Thymus (tissue), 11 donors: ENCODE data around the gene LSM12. TPM values are rescaled to one million over a fixed set of nuclear protein-coding genes. Genes with fewer than 3 reads are reported as not detected.

ENCODE experiments used
- DNase-seq, 9 donors: peaks; one replicate each; pipeline ENCODE4 v3.0.0-alpha.2; 2013; ENCODE audit warnings: low spot score in 9 of 9, low read depth in 6 of 9, missing footprints in 1 of 9
- H3K27ac ChIP-seq, 2 donors: one replicate each; pipeline ENCODE4 v1.5.1; 2013; ENCODE audit warnings: control low read depth in 1 of 2, low read depth in 1 of 2, low read length in 1 of 2, mild to moderate bottlenecking in 1 of 2, moderate library complexity in 1 of 2
- H3K27me3 ChIP-seq, 2 donors: one replicate each; pipeline ENCODE4 v1.5.1; 2013; ENCODE audit warnings: low read length in 1 of 2; ENCODE audit not compliant: control insufficient read depth in 2 of 2, insufficient read depth in 1 of 2
- H3K36me3 ChIP-seq, 2 donors: one replicate each; pipeline ENCODE4 v1.5.1; 2013; ENCODE audit warnings: low read length in 1 of 2, mild to moderate bottlenecking in 1 of 2, moderate library complexity in 1 of 2; ENCODE audit not compliant: control insufficient read depth in 2 of 2, insufficient read depth in 2 of 2
- H3K4me1 ChIP-seq, 2 donors: one replicate each; pipeline ENCODE4 v1.5.1; 2013; ENCODE audit warnings: low read length in 2 of 2; ENCODE audit not compliant: control insufficient read depth in 2 of 2, insufficient read depth in 2 of 2
- H3K4me3 ChIP-seq, 2 donors: one replicate each; pipeline ENCODE4 v1.5.1; 2013; ENCODE audit warnings: low read length in 2 of 2, control low read depth in 1 of 2, mild to moderate bottlenecking in 1 of 2
- H3K9me3 ChIP-seq, 2 donors: one replicate each; pipeline ENCODE4 v1.5.1; 2013; ENCODE audit warnings: low read length in 1 of 2, mild to moderate bottlenecking in 1 of 2; ENCODE audit not compliant: control insufficient read depth in 2 of 2, insufficient read depth in 1 of 2
- WGBS: extraction: QIAGEN DNeasy Blood & Tissue Kit; methylation state at CpG from one replicate; pipeline ENCODE4 v1.1.7; 2013; 5-methylcytosine and 5-hydroxymethylcytosine counted together
- polyA plus RNA-seq: library from polyadenylated mRNA; stranded (reverse); fragments of 200-250 nt; gene quantifications from one replicate; pipeline ENCODE4 v1.2.3, GENCODE V29; 2013
- total RNA-seq: library from RNA; stranded (reverse); fragments of 120-200 nt; gene quantifications from one replicate; pipeline ENCODE4 v1.2.4, GENCODE V29; 2013
- donor health status: healthy.

Gene LSM12
- total and polyA plus RNA-seq, 2 donors = 24.2 to 31.3 TPM

DNA sequence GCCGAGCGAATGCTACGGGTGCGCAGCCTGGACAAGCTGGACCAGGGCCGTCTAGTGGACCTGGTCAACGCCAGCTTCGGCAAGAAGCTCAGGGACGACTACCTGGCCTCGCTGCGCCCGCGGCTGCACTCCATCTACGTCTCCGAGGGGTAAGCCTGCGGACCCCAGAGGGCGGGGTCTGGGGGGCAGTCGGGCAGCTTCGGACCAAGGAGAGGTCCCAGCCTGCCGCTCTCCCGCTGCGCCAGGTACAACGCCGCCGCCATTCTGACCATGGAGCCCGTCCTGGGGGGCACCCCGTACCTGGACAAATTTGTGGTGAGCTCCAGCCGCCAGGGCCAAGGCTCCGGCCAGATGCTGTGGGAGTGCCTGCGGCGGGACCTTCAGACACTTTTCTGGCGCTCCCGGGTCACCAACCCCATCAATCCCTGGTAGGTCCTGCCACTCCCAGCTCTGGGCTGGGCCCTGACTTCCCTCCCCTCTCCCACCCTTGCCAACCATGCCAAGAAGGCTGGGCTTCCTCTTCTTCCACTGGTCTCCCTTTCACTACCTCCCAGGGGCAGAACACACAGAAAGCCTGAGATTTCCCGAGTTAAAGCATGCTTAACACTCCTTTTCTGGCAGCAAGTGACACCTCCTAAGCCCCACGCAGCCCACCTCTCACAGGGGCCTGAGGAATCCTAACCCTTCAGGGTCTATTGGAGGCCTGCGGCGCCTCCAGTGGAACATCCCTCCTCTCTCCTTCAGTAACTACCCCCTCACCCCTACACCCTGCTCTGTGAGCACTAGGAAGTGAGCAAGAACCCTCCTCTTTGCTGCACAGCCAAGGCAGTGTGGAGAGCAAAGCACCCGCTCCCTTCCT, 58.9 kb downstream of the LSM12 start:
- H3K4me3 ChIP-seq = peak overlapping the region; percentile 38 to 45
- 7% methylated on average over 37 of the region's 37 CpGs for WGBS
- no peak for DNase-seq
- peaks cover 0 to 5% of the 10 kb centered on the region in 2 donors for H3K9me3 ChIP-seq
- peaks cover 4 to 17% of the 10 kb centered on the region in 2 donors for H3K36me3 ChIP-seq
- H3K4me1 ChIP-seq = peaks cover 18 to 39% of the 10 kb centered on the region in 2 donors
- peaks cover 43 to 61% of the 10 kb centered on the region in 2 donors for H3K27me3 ChIP-seq
- no peak overlapping the region for H3K27ac ChIP-seq

DNA sequence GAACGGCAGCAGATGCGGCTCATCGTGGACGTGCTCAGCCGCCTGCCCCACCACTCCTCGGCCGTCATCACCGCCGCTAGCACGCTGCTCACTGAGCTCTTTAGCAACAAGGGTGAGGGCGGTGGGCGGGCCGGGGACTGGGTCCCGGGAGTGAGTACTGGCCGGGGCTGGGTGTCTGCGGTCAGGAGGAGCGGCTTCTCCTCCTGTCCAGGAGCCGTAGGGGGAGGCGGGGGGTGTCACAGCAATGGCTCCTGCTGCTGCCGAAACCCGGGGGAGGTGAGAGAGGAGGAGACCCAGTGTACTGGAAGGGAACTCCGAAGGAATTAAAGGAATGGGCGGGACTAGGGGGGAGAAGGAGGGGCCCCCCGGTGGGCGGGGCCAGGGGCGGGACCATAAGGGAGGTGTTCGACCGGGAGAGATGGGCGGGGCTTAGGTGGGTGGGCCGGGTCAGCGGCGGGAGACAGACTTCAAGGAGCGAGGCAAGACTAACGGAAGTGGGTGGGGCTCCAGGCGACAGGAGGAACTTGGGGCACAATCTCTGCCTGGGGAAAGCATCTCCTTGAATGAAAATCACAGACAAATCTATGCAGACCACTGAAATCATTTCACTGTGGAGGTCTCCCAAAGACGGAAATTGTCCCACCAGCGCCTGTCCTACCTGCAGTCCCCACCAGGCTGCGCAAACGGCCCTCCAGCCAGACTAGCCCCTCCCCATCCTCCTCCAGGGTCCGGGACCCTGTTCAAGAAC, 59.7 kb downstream of the LSM12 start:
- H3K4me1 ChIP-seq = peaks cover 18 to 39% of the 10 kb centered on the region in 2 donors
- peaks cover 4 to 13% of the 10 kb centered on the region in 2 donors for H3K36me3 ChIP-seq
- under 1% methylated on average over 40 of the region's 40 CpGs for WGBS
- peak overlapping the region in 1 of 2 donors; percentile 43 for H3K27ac ChIP-seq
- peaks cover 50 to 69% of the 10 kb centered on the region in 2 donors for H3K27me3 ChIP-seq
- H3K9me3 ChIP-seq = peaks cover 0 to 5% of the 10 kb centered on the region in 2 donors
- DNase-seq = peak; percentile 62 to 92 (median 84)
- H3K4me3 ChIP-seq = peak overlapping the region; percentile 38 to 45

DNA sequence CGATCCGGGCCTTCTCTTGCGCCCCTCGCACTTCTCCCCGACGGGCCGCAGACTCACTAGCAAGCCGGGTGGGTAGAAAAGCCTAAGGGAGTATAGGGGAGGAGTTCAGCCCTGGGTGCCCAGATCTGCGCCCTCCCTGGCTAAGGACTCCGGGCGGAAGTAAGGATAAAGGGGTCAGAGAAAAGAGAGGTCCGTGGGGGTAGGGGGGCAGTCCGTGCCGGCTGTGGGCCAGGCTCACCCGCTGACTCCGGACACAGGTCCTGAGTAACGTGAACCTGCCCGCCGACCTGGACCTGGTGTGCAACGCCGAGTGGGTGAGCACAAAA, 60.2 kb downstream of the LSM12 start:
- Histone ChIP-seq H3K4me1 (peaks cover 18 to 39% of the 10 kb centered on the region in 2 donors), H3K9me3 (peaks cover 0 to 5% of the 10 kb centered on the region in 2 donors), H3K36me3 (peaks cover 1 to 9% of the 10 kb centered on the region in 2 donors), H3K27me3 (peaks cover 50 to 75% of the 10 kb centered on the region in 2 donors), H3K4me3 (peak overlapping the region; percentile 27 to 45), H3K27ac (peak overlapping the region in 1 of 2 donors; percentile 43)
- DNase-seq = no peak
- 3% methylated on average over 21 of the region's 21 CpGs for WGBS

DNA sequence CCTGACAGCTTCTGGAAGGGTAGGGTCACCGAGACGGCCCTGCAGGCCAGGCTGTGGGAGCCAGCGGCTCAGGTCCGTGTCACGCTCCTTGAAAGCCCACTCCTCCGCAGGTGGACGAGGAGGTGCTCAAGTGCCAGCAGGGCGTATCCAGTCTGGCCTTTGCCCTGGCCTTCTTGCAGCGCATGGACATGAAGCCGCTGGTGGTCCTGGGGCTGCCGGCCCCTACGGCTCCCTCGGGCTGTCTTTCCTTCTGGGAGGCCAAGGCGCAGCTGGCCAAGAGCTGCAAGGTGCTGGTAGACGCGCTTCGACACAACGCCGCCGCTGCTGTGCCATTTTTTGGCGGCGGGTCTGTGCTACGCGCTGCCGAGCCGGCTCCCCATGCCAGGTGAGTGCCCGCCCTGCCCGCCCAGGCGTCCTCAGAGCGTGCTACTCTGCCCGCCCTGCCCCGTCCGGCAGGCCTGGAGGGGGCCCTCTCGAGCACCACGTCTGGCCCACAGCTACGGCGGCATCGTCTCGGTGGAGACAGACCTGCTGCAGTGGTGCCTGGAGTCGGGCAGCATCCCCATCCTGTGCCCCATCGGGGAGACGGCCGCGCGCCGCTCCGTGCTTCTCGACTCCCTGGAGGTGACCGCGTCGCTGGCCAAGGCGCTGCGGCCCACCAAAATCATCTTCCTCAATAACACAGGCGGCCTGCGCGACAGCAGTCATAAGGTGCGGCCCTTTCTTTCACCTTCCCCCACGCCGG, 60.8 kb downstream of the LSM12 start:
- Histone ChIP-seq H3K27ac (no peak overlapping the region), H3K27me3 (peaks cover 50 to 80% of the 10 kb centered on the region in 2 donors), H3K9me3 (peaks cover 0 to 5% of the 10 kb centered on the region in 2 donors), H3K36me3 (peaks cover 0 to 5% of the 10 kb centered on the region in 2 donors), H3K4me1 (peaks cover 18 to 39% of the 10 kb centered on the region in 2 donors), H3K4me3 (peak overlapping the region in 1 of 2 donors; percentile 45)
- no peak for DNase-seq
- 5% methylated on average over 59 of the region's 59 CpGs for WGBS

DNA sequence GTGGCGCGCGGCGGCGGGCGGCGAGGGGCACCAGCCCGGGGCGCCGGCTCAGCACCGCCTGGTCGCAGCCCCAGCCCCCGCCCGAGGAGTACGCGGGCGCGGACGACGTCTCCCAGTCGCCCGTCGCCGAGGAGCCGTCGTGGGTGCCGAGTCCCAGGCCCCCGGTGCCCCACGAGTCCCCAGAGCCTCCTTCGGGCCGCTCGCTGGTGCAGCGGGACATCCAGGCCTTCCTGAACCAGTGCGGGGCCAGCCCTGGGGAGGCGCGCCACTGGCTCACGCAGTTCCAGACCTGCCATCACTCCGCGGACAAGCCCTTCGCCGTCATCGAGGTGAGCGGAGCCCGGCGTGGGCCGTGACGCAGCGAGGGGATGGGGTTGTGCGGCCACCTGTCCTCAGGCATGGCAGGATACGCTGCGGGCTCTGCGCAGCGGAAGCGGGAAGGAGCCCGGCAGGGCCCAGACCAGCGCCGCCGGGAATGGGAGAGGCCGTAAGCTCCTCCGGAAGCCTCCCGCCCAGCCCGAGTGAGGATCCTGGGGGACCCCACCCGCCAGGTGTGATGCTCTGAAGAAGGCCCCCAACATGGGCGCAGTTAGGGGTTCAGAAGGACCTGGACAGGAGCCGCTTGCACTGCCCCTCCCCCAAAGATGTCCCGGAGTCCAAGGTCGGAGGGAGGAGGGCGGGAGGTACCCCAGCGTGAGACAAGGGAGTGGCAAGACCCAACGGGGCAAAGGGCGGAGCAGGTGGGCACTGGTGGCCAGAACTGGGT, 61.5 kb downstream of the LSM12 start:
- Histone ChIP-seq H3K36me3 (no peaks in the 10 kb centered on the region), H3K9me3 (peaks cover 0 to 5% of the 10 kb centered on the region in 2 donors), H3K4me3 (peak overlapping the region in 1 of 2 donors; percentile 20), H3K27ac (no peak overlapping the region), H3K27me3 (peaks cover 50 to 87% of the 10 kb centered on the region in 2 donors), H3K4me1 (peaks cover 18 to 39% of the 10 kb centered on the region in 2 donors)
- WGBS = 4% methylated on average over 71 of the region's 71 CpGs
- no peak for DNase-seq

DNA sequence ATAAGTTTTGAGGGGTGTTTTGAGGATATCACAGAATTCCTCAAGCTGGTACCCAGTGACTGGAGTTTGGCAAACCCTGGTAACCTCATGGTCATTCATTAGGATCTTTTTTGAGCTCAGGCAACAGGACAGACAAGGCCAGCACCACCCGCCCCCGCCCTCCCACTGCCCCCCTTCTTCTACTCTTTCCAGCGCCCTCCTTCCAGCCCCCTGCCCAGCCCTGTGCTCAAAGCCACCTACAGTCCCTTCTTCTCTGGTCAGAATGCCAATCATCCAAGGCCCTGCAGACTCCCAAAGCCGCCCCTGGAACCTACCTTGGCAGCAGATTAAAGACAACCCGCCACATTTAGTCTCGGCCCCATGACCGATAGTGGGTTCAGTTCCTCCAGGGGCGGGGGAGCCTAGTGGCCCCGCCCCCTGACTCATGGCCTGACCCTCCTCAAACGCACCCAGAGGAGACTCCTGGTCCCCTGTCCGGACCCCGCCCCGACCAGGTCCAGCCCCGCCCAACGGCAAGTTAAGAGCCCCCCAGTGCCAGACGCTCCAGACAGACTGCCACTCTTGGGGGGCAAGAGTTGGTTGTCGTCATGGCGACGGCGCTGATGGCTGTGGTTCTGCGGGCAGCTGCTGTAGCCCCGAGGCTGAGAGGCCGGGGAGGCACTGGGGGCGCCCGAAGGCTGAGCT, 62.3 kb downstream of the LSM12 start, which contains the start of gene NAGS:
Gene NAGS (plus strand): TSS at position 546 of the 684 bp plus-strand sequence. CDS start 42 bp downstream, at position 588.
- peaks cover 0 to 5% of the 10 kb centered on the region in 2 donors for H3K9me3 ChIP-seq
- no peaks in the 10 kb centered on the region for H3K36me3 ChIP-seq
- H3K27me3 ChIP-seq = peaks cover 50 to 92% of the 10 kb centered on the region in 2 donors
- H3K4me3 ChIP-seq = peak within 1 kb of the TSS in 1 of 2 donors; percentile 20
- WGBS = 16% methylated on average over 25 of the region's 25 CpGs
- H3K4me1 ChIP-seq = peaks cover 18 to 39% of the 10 kb centered on the region in 2 donors
- DNase-seq = no peak
- H3K27ac ChIP-seq = no peak within 1 kb of the TSS

DNA sequence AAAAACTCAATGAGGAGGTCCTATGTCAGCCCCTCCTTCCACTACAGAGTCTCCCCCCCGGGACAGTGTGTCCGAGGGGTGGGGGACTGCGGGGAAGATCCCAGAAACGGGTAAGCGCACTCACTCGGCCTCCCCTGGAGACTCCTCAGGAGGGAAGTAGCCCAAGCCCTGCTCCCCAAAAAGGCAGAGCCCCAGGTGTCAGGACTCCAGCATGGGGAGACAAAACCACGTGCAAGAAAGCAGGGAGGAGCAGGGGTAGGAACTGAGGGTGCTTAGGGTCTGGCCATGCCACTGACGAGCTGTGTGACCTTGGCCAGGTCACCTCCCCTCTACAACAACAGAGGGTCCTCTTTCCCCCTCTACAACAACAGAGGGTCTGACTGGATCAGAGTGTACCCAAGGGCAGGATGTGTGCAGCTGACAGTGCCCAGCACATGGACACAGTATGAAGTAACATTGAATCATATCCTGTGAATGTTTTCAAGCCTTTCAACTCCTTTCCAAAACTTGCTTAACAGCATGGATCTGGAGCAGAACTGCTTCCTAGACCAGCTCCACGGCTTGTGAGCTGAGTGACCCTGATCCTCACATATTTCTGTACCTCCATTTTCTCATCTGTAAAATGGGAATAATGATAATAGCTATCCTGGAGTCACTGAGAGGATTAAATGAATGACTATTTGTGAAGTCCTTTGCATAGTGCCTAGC, 64.2 kb downstream of the LSM12 start:
- no peak overlapping the region for H3K4me3 ChIP-seq
- H3K36me3 ChIP-seq = no peaks in the 10 kb centered on the region
- H3K27ac ChIP-seq = no peak overlapping the region
- peaks cover 46 to 91% of the 10 kb centered on the region in 2 donors for H3K27me3 ChIP-seq
- DNase-seq = no peak
- peaks cover 10 to 24% of the 10 kb centered on the region in 2 donors for H3K4me1 ChIP-seq
- H3K9me3 ChIP-seq = peaks cover 0 to 5% of the 10 kb centered on the region in 2 donors
- 87% methylated on average over 9 of the region's 9 CpGs for WGBS
